Aorta (tissue), 4 donors: ENCODE measurements around the gene LASP1NB. TPM values are rescaled to one million over a fixed set of nuclear protein-coding genes. Genes with fewer than 3 reads are reported as not detected.

Source experiments
- microRNA-seq, 2 donors: library from miRNA; unstranded; fragments of <30 nt; microRNA quantifications; one replicate each; pipeline ENCODE4 v1.2.0, GENCODE V29; 2020
- polyA plus RNA-seq, 2 donors: library from polyadenylated mRNA; stranded (reverse); fragments of 200-250 nt; gene quantifications; one replicate each; pipeline ENCODE4 v1.2.3, GENCODE V29; 2013
- total RNA-seq, 2 donors: library from RNA; stranded (reverse); fragmentation: NEBNext Ultra II Directional; extraction: Animal tissue kit (Norgen Biotek cat#: 25700); gene quantifications; one replicate each; pipeline ENCODE4 v1.2.1, GENCODE V29; 2021
- donor health status: healthy with polysubstance abuse.
- donor health status: Bipolar disorder and iron deficiency.
- donor health status: DM: no; HTN: no; CAD: no.
- donor health status: DM: yes; HTN: yes; CAD: no.

Gene LASP1NB

Small RNAs within 50 kb of the gene (microRNA-seq; reads per million reads assigned to microRNA genes)
- gene MIR6779: 0.99 to 1.2 reads per million in 2 donors

Other genes with a start within 250 kb of the LASP1NB start
- 100 to 1,000 TPM; 124 to 195 TPM for gene MLLT6, start 220.3 kb upstream of the LASP1NB start, total RNA-seq
- 10 to 100 TPM; 28.7 to 70.1 TPM for gene MLLT6, start 220.3 kb upstream of the LASP1NB start, polyA plus RNA-seq
- gene CISD3, start 195.3 kb upstream of the LASP1NB start, total RNA-seq: 10 to 100 TPM; 18.3 to 18.8 TPM
- 10 to 100 TPM; 42.4 to 59.0 TPM for gene CISD3, start 195.3 kb upstream of the LASP1NB start, polyA plus RNA-seq
- gene PCGF2, start 177.3 kb upstream of the LASP1NB start, total RNA-seq: 10 to 100 TPM; 61.4 to 75.5 TPM
- gene PCGF2, start 177.3 kb upstream of the LASP1NB start, polyA plus RNA-seq: 10 to 100 TPM; 32.8 to 33.2 TPM
- gene PSMB3, start 172.9 kb upstream of the LASP1NB start, total RNA-seq: 100 to 1,000 TPM in 1 of 2 donors, 10 to 100 TPM in 1; 99.9 to 109 TPM
- gene PSMB3, start 172.9 kb upstream of the LASP1NB start, polyA plus RNA-seq: 100 to 1,000 TPM; 164 to 183 TPM
- 10 to 100 TPM; 32.4 to 48.4 TPM for gene PIP4K2B, start 126.1 kb upstream of the LASP1NB start, total RNA-seq
- 10 to 100 TPM in 1 of 2 donors, 1 to 10 TPM in 1; 9.6 to 26.1 TPM for gene PIP4K2B, start 126.1 kb upstream of the LASP1NB start, polyA plus RNA-seq
- gene CWC25, start 100.3 kb upstream of the LASP1NB start, total RNA-seq: 10 to 100 TPM; 19.0 to 23.9 TPM
- gene CWC25, start 100.3 kb upstream of the LASP1NB start, polyA plus RNA-seq: 10 to 100 TPM in 1 of 2 donors, 1 to 10 TPM in 1; 7.1 to 32.7 TPM
- 1,000 to 10,000 TPM; 1,147 to 1,150 TPM for gene RPL23, start 71.9 kb upstream of the LASP1NB start, total RNA-seq
- gene RPL23, start 71.9 kb upstream of the LASP1NB start, polyA plus RNA-seq: 1,000 to 10,000 TPM; 2,973 to 5,274 TPM
- gene LASP1, start 55.6 kb upstream of the LASP1NB start, total RNA-seq: 100 to 1,000 TPM; 136 to 169 TPM
- gene LASP1, start 55.6 kb upstream of the LASP1NB start, polyA plus RNA-seq: 10 to 100 TPM; 68.5 to 78.9 TPM
- not detected for gene FBXO47, start 41.8 kb downstream of the LASP1NB start, total RNA-seq
- not detected for gene FBXO47, start 41.8 kb downstream of the LASP1NB start, polyA plus RNA-seq
- gene PLXDC1, start 226.0 kb downstream of the LASP1NB start, total RNA-seq: 10 to 100 TPM in 1 of 2 donors, 1 to 10 TPM in 1; 7.2 to 39.1 TPM
- gene PLXDC1, start 226.0 kb downstream of the LASP1NB start, polyA plus RNA-seq: 1 to 10 TPM; 1.7 to 2.5 TPM
- gene ARL5C, start 240.5 kb downstream of the LASP1NB start, total RNA-seq: under 1 TPM in 1 of 2 donors, not detected in 1; 0.54 TPM
- not detected for gene ARL5C, start 240.5 kb downstream of the LASP1NB start, polyA plus RNA-seq